HG03439 (cell line): ENCODE data around the gene ZNF554.
"Not testable (repeated sequence)": the region's sequence is repeated elsewhere in the genome, so short reads cannot be mapped to it uniquely, and the experiment has no call there.

Source experiments
- ATAC-seq: cut with Tn5 transposase; IDR thresholded peaks from one replicate; pipeline ENCODE4 v1.9.1; 2021; ENCODE audit warnings: mild to moderate bottlenecking, moderate library complexity; ENCODE audit not compliant: unreplicated experiment

ZNF554 gene

GRCh38 chr19:2790557-2791271, 29.0 kb upstream of the ZNF554 start:
- ATAC-seq: no peak

- ATAC-seq: no peak
Observed at GRCh38 chr19:2791440-2791839, 28.2 kb upstream of the ZNF554 start.

- no peak for ATAC-seq
Observed at GRCh38 chr19:2791876-2792275, 27.8 kb upstream of the ZNF554 start.

- ATAC-seq: not testable (repeated sequence)
Observed at GRCh38 chr19:2792666-2793065, 27.0 kb upstream of the ZNF554 start.

GRCh38 chr19:2793126-2793525, 26.5 kb upstream of the ZNF554 start:
- no peak for ATAC-seq

GRCh38 chr19:2793577-2793976, 26.1 kb upstream of the ZNF554 start:
- ATAC-seq: no peak

- ATAC-seq: no peak
Observed at GRCh38 chr19:2795827-2796658, 23.6 kb upstream of the ZNF554 start.

GRCh38 chr19:2796659-2797266, 22.9 kb upstream of the ZNF554 start:
- ATAC-seq: no peak

- no peak for ATAC-seq
Observed at GRCh38 chr19:2797280-2797679, 22.4 kb upstream of the ZNF554 start.

GRCh38 chr19:2798158-2798685, 21.4 kb upstream of the ZNF554 start:
- ATAC-seq: no peak

- no peak for ATAC-seq
Observed at GRCh38 chr19:2798733-2799132, 20.9 kb upstream of the ZNF554 start.

GRCh38 chr19:2799273-2800020, 20.2 kb upstream of the ZNF554 start:
- no peak for ATAC-seq

- ATAC-seq: no peak
Observed at GRCh38 chr19:2800506-2800905, 19.2 kb upstream of the ZNF554 start.

GRCh38 chr19:2802826-2803225, 16.8 kb upstream of the ZNF554 start:
- ATAC-seq: no peak

GRCh38 chr19:2803486-2804155, 16.0 kb upstream of the ZNF554 start:
- no peak for ATAC-seq

- no peak for ATAC-seq
Observed at GRCh38 chr19:2804156-2805004, 15.3 kb upstream of the ZNF554 start.

GRCh38 chr19:2805261-2805900, 14.3 kb upstream of the ZNF554 start:
- no peak for ATAC-seq

GRCh38 chr19:2805991-2806649, 13.5 kb upstream of the ZNF554 start:
- ATAC-seq: no peak
